ENCODE results near the gene ACYP1.

- TF ChIP-seq POLR2A (IDR thresholded peaks at IDR 0.05; ENCODE audit: low read depth, low read length) (no peak), TAF1 (IDR thresholded peaks at IDR 0.05; ENCODE audit: borderline replicate concordance, low read depth, low read length) (no peak)
Observed at GRCh38 chr14:75025876-75026275, 37.9 kb downstream of the ACYP1 start.
